ENCODE results near the gene NRG3.

NRG3 gene

GRCh38 chr10:82128527-82128926, 253.5 kb downstream of the NRG3 start:
- no peak overlapping the region for H3K4me3 ChIP-seq (ENCODE audit: insufficient read depth, low read depth, low read length, poor library complexity, severe bottlenecking)
- H3K27ac ChIP-seq (ENCODE audit: insufficient read depth, low read length, poor library complexity, severe bottlenecking), result no peak overlapping the region
- no peaks in the 10 kb centered on the region for H3K27me3 ChIP-seq (replicated peaks; ENCODE audit: control insufficient read depth, insufficient read depth, low read length, poor library complexity, severe bottlenecking)
- no peaks in the 10 kb centered on the region for H3K4me1 ChIP-seq (ENCODE audit: control insufficient read depth, insufficient read depth, low read length, poor library complexity, severe bottlenecking)
- no peaks in the 10 kb centered on the region for H3K36me3 ChIP-seq (ENCODE audit: control insufficient read depth, insufficient read depth, low read length)
- no peaks in the 10 kb centered on the region for H3K9me3 ChIP-seq (ENCODE audit: control insufficient read depth, low read length)
- DNase-seq, result no peak

DNA sequence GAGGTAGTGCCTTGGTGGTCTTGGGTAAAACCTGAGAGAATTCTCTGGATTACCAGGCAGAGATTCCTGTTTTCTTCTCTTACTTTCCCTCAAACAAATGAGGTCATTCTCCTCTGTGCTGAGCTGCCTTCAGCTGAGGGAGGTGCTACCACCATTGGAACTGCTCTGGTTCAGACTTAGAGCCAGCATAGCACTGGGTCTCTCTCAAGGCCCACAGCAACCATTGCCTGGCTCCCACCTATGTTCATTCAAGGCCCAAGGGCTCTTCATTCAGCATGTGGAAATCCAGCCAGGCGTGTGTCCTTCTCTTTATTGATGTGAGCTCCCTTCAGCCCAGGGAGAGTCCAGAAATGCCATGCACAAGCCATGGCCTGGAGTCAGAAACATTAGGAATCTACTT, 261.1 kb downstream of the NRG3 start:
- DNase-seq, result no peak

GRCh38 chr10:82144153-82144552, 269.2 kb downstream of the NRG3 start:
- H3K27ac ChIP-seq (ENCODE audit: insufficient read depth, low read length, poor library complexity, severe bottlenecking), result no peak overlapping the region
- H3K4me1 ChIP-seq (ENCODE audit: control insufficient read depth, insufficient read depth, low read length, poor library complexity, severe bottlenecking), result no peaks in the 10 kb centered on the region
- H3K9me3 ChIP-seq (ENCODE audit: control insufficient read depth, low read length), result no peaks in the 10 kb centered on the region

More for the DNA sequence above, 261.1 kb downstream of the NRG3 start:
- Histone ChIP-seq H3K36me3 (ENCODE audit: control insufficient read depth, insufficient read depth, low read length) (no peaks in the 10 kb centered on the region), H3K27me3 (replicated peaks; ENCODE audit: control insufficient read depth, insufficient read depth, low read length, poor library complexity, severe bottlenecking) (no peaks in the 10 kb centered on the region), H3K9me3 (ENCODE audit: control insufficient read depth, low read length) (no peaks in the 10 kb centered on the region), H3K27ac (ENCODE audit: insufficient read depth, low read length, poor library complexity, severe bottlenecking) (no peak overlapping the region), H3K4me3 (ENCODE audit: insufficient read depth, low read depth, low read length, poor library complexity, severe bottlenecking) (no peak overlapping the region), H3K4me1 (ENCODE audit: control insufficient read depth, insufficient read depth, low read length, poor library complexity, severe bottlenecking) (no peaks in the 10 kb centered on the region)

DNA sequence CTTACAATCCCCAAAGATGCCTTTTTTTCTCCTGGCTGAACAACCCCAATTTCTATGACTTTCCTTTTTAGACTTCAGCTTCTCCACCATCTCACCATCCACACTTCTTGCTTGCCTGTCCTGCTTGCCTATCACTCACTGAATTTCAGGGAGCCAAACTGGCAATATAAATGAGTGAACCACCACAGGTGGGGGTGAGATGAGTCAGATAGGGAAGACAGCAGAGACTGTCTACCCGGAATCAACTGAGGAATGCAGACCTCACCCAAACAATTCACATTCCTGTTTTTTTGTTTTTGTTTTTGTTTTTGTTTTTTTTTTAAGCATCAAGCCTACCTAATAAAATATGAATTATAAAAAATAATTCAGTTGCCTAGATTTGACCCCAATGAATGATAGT, 273.8 kb downstream of the NRG3 start:
- DNase-seq, result no peak
- no peak overlapping the region for H3K4me3 ChIP-seq (ENCODE audit: insufficient read depth, low read depth, low read length, poor library complexity, severe bottlenecking)

More at GRCh38 chr10:82144153-82144552, 269.2 kb downstream of the NRG3 start:
- no peaks in the 10 kb centered on the region for H3K36me3 ChIP-seq (ENCODE audit: control insufficient read depth, insufficient read depth, low read length)
- DNase-seq, result no peak
- no peaks in the 10 kb centered on the region for H3K27me3 ChIP-seq (replicated peaks; ENCODE audit: control insufficient read depth, insufficient read depth, low read length, poor library complexity, severe bottlenecking)
- no peak overlapping the region for H3K4me3 ChIP-seq (ENCODE audit: insufficient read depth, low read depth, low read length, poor library complexity, severe bottlenecking)

GRCh38 chr10:82149674-82150073, 274.7 kb downstream of the NRG3 start:
- Histone ChIP-seq H3K27ac (ENCODE audit: insufficient read depth, low read length, poor library complexity, severe bottlenecking) (no peak overlapping the region), H3K36me3 (ENCODE audit: control insufficient read depth, insufficient read depth, low read length) (no peaks in the 10 kb centered on the region), H3K4me1 (ENCODE audit: control insufficient read depth, insufficient read depth, low read length, poor library complexity, severe bottlenecking) (no peaks in the 10 kb centered on the region), H3K4me3 (ENCODE audit: insufficient read depth, low read depth, low read length, poor library complexity, severe bottlenecking) (no peak overlapping the region), H3K9me3 (ENCODE audit: control insufficient read depth, low read length) (no peaks in the 10 kb centered on the region), H3K27me3 (replicated peaks; ENCODE audit: control insufficient read depth, insufficient read depth, low read length, poor library complexity, severe bottlenecking) (no peaks in the 10 kb centered on the region)
- DNase-seq, result no peak

More for the DNA sequence above, 273.8 kb downstream of the NRG3 start:
- Histone ChIP-seq H3K27ac (ENCODE audit: insufficient read depth, low read length, poor library complexity, severe bottlenecking) (no peak overlapping the region), H3K4me1 (ENCODE audit: control insufficient read depth, insufficient read depth, low read length, poor library complexity, severe bottlenecking) (no peaks in the 10 kb centered on the region), H3K36me3 (ENCODE audit: control insufficient read depth, insufficient read depth, low read length) (no peaks in the 10 kb centered on the region), H3K27me3 (replicated peaks; ENCODE audit: control insufficient read depth, insufficient read depth, low read length, poor library complexity, severe bottlenecking) (no peaks in the 10 kb centered on the region), H3K9me3 (ENCODE audit: control insufficient read depth, low read length) (no peaks in the 10 kb centered on the region)

DNA sequence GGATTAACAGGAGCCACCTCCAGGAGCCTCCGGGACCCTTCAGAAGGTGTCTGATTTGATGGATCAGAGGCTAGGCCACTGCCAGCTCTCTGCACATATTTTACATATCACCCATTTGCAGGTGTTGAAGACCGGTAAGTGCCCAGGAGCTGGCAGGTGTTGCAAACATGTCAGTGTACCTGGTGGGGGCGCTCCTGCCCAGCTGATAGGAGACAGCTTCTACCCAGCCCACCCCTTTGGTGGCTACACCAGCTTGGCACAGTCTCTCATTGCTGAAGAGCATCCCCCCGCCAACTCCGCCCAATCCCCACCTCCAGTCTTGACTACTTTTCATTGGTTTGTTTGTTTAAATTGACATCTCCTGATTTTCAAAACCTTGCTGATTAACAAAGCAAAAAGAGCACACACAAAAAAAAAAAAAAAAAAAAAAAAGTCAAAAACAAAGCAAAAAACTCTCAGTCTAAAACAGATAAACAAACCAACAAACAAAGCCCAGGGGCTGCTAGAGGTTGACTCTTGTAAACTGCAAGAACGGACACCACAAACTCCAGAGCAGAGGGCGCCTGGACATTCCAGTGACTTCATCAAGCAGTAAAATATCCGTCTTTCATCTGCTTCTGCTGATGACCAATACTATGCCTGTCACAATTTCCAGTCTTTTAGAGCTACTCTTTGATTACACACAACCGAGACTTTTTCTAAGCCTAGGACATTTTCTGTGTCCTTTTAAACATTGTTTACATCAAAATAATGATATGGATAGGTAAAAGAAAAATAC, 275.3 kb downstream of the NRG3 start:
- H3K9me3 ChIP-seq (ENCODE audit: control insufficient read depth, low read length), result no peaks in the 10 kb centered on the region
- H3K36me3 ChIP-seq (ENCODE audit: control insufficient read depth, insufficient read depth, low read length), result no peaks in the 10 kb centered on the region
- DNase-seq, result no peak
- H3K27me3 ChIP-seq (replicated peaks; ENCODE audit: control insufficient read depth, insufficient read depth, low read length, poor library complexity, severe bottlenecking), result no peaks in the 10 kb centered on the region
- H3K4me1 ChIP-seq (ENCODE audit: control insufficient read depth, insufficient read depth, low read length, poor library complexity, severe bottlenecking), result no peaks in the 10 kb centered on the region
- no peak overlapping the region for H3K27ac ChIP-seq (ENCODE audit: insufficient read depth, low read length, poor library complexity, severe bottlenecking)
- no peak overlapping the region for H3K4me3 ChIP-seq (ENCODE audit: insufficient read depth, low read depth, low read length, poor library complexity, severe bottlenecking)

GRCh38 chr10:82160307-82160706, 285.3 kb downstream of the NRG3 start:
- H3K9me3 ChIP-seq (ENCODE audit: control insufficient read depth, low read length), result no peaks in the 10 kb centered on the region
- H3K27me3 ChIP-seq (replicated peaks; ENCODE audit: control insufficient read depth, insufficient read depth, low read length, poor library complexity, severe bottlenecking), result no peaks in the 10 kb centered on the region
- no peaks in the 10 kb centered on the region for H3K4me1 ChIP-seq (ENCODE audit: control insufficient read depth, insufficient read depth, low read length, poor library complexity, severe bottlenecking)
- DNase-seq, result no peak
- H3K4me3 ChIP-seq (ENCODE audit: insufficient read depth, low read depth, low read length, poor library complexity, severe bottlenecking), result no peak overlapping the region
- H3K27ac ChIP-seq (ENCODE audit: insufficient read depth, low read length, poor library complexity, severe bottlenecking), result no peak overlapping the region
- H3K36me3 ChIP-seq (ENCODE audit: control insufficient read depth, insufficient read depth, low read length), result no peaks in the 10 kb centered on the region

DNA sequence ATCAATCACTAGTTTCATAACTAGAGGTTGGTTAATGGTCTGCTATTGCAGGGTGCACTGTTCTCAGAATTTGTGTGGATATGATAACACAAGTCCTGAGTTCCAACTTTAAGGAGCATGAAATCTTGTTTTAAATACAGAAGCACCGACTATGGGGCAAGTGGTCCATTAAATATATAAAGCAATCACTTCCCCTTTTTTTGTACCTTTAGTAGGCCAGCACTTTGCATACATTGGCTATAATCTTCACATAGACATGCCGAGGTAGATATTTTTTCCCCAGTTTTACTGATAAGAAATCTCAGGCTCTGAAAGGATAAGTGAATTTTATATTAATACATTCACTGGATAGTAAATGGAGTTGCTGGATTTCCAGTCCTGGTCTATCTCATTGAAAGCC, 286.3 kb downstream of the NRG3 start:
- Histone ChIP-seq H3K27me3 (replicated peaks; ENCODE audit: control insufficient read depth, insufficient read depth, low read length, poor library complexity, severe bottlenecking) (no peaks in the 10 kb centered on the region), H3K27ac (ENCODE audit: insufficient read depth, low read length, poor library complexity, severe bottlenecking) (no peak overlapping the region), H3K4me1 (ENCODE audit: control insufficient read depth, insufficient read depth, low read length, poor library complexity, severe bottlenecking) (no peaks in the 10 kb centered on the region), H3K9me3 (ENCODE audit: control insufficient read depth, low read length) (no peaks in the 10 kb centered on the region), H3K36me3 (ENCODE audit: control insufficient read depth, insufficient read depth, low read length) (no peaks in the 10 kb centered on the region), H3K4me3 (ENCODE audit: insufficient read depth, low read depth, low read length, poor library complexity, severe bottlenecking) (no peak overlapping the region)
- no peak for DNase-seq

DNA sequence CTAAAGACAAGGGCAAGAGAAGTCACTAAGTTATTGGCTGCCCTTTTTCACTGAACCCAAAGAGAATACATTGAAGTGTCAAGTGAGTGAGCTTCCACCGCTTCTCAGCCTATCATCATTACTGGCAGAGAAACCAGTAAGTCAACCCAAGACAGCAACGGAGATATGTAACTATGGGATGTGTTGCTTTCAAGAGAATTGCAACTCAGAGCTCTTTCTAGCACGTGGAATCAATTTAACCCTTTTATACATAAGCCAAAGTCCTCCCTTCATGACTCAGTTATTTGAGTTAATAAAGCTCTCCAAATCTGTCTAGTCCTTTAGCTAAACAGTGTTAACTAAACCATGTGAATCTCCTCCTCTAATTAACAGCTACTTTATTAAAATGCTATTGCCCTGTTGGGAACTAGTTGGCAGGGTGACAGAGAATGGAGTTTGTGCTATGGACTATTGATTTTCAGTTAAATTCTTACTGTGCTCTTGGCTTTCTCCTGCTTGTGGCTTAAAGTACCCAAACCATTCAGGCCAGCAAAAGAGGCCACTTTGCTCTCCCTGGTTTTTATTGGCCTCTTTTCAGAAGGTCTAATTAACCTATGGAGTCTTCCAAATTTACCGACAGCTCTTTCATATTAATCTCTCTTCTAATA, 287.7 kb downstream of the NRG3 start:
- DNase-seq, result no peak
- Histone ChIP-seq H3K27me3 (replicated peaks; ENCODE audit: control insufficient read depth, insufficient read depth, low read length, poor library complexity, severe bottlenecking) (no peaks in the 10 kb centered on the region), H3K36me3 (ENCODE audit: control insufficient read depth, insufficient read depth, low read length) (no peaks in the 10 kb centered on the region), H3K9me3 (ENCODE audit: control insufficient read depth, low read length) (no peaks in the 10 kb centered on the region), H3K4me1 (ENCODE audit: control insufficient read depth, insufficient read depth, low read length, poor library complexity, severe bottlenecking) (no peaks in the 10 kb centered on the region), H3K27ac (ENCODE audit: insufficient read depth, low read length, poor library complexity, severe bottlenecking) (no peak overlapping the region), H3K4me3 (ENCODE audit: insufficient read depth, low read depth, low read length, poor library complexity, severe bottlenecking) (no peak overlapping the region)

GRCh38 chr10:82171899-82172298, 296.9 kb downstream of the NRG3 start:
- Histone ChIP-seq H3K4me1 (ENCODE audit: control insufficient read depth, insufficient read depth, low read length, poor library complexity, severe bottlenecking) (no peaks in the 10 kb centered on the region), H3K9me3 (ENCODE audit: control insufficient read depth, low read length) (no peaks in the 10 kb centered on the region), H3K4me3 (ENCODE audit: insufficient read depth, low read depth, low read length, poor library complexity, severe bottlenecking) (no peak overlapping the region), H3K27ac (ENCODE audit: insufficient read depth, low read length, poor library complexity, severe bottlenecking) (no peak overlapping the region), H3K36me3 (ENCODE audit: control insufficient read depth, insufficient read depth, low read length) (no peaks in the 10 kb centered on the region), H3K27me3 (replicated peaks; ENCODE audit: control insufficient read depth, insufficient read depth, low read length, poor library complexity, severe bottlenecking) (no peaks in the 10 kb centered on the region)
- no peak for DNase-seq
